NB4 (cell line): Measurements from ENCODE around the gene TDRD6.
"Not testable (repeated sequence)": the region's sequence is repeated elsewhere in the genome, so short reads cannot be mapped to it uniquely, and the experiment has no call there.

Experiments used
- DNase-seq: peaks from one replicate; pipeline ENCODE4 v3.0.0; 2010; ENCODE audit warnings: low read depth
- H3K4me3 ChIP-seq: one replicate; pipeline ENCODE4 v1.5.1; 2011; ENCODE audit warnings: mild to moderate bottlenecking, low read depth, low read length, moderate library complexity
- CTCF ChIP-seq: IDR thresholded peaks from one replicate; pipeline ENCODE4 v1.5.1; 2012; ENCODE audit warnings: low read depth, low read length
- MAX ChIP-seq: IDR thresholded peaks from 2 replicates; pipeline ENCODE4 v1.6.1; 2011; ENCODE audit warnings: low read depth, low read length
- MYC ChIP-seq: IDR thresholded peaks from 2 replicates; pipeline ENCODE4 v1.6.1; 2011; ENCODE audit warnings: low read depth, low read length
- POLR2A ChIP-seq: IDR thresholded peaks from 2 replicates; pipeline ENCODE4 v1.6.1; 2011; ENCODE audit warnings: mild to moderate bottlenecking; ENCODE audit not compliant: insufficient read length; ENCODE audit errors: extremely low read depth

TDRD6 gene

GRCh38 chr6:46741910-46742309 lies 54.2 kb downstream of the TDRD6 start:
- TF ChIP-seq MAX, result no peak
- no peak for TF ChIP-seq POLR2A
- no peak for TF ChIP-seq MYC
- no peak for TF ChIP-seq CTCF
- H3K4me3 ChIP-seq, result no peak overlapping the region
- no peak for DNase-seq

GRCh38 chr6:46743425-46744158 lies 55.9 kb downstream of the TDRD6 start:
- no peak for DNase-seq
- no peak overlapping the region for H3K4me3 ChIP-seq
- TF ChIP-seq CTCF (no peak), MYC (no peak), MAX (no peak), POLR2A (no peak)

GRCh38 chr6:46744159-46744725 lies 56.6 kb downstream of the TDRD6 start:
- H3K4me3 ChIP-seq, DNase-seq: not testable (repeated sequence)

GRCh38 chr6:46745973-46746372 lies 58.3 kb downstream of the TDRD6 start:
- H3K4me3 ChIP-seq, result no peak overlapping the region
- TF ChIP-seq CTCF (no peak), MYC (no peak), MAX (no peak), POLR2A (no peak)
- DNase-seq, result no peak

GRCh38 chr6:46746696-46747095 lies 59.0 kb downstream of the TDRD6 start, which contains the start of gene ANKRD66:
Gene ANKRD66 (plus strand): TSS chr6:46746933. CDS start chr6:46751949, 5,016 bp downstream.
- H3K4me3 ChIP-seq, result no peak within 1 kb of the TSS
- DNase-seq, result no peak
- no peak for TF ChIP-seq MAX

GRCh38 chr6:46748940-46749503 lies 61.3 kb downstream of the TDRD6 start:
- no peak overlapping the region for H3K4me3 ChIP-seq
- TF ChIP-seq MAX (no peak), POLR2A (no peak), CTCF (no peak), MYC (no peak)
- DNase-seq, result no peak

- H3K4me3 ChIP-seq, result no peak overlapping the region
- TF ChIP-seq CTCF (no peak), MYC (no peak), MAX (no peak), POLR2A (no peak)
- no peak for DNase-seq
Measured at GRCh38 chr6:46749731-46750130, 62.0 kb downstream of the TDRD6 start.
